ENCODE results near the gene PBX3.

GRCh38 chr9:125912667-125913066 is 165.5 kb downstream of the PBX3 start:
- TF ChIP-seq ARNT (IDR thresholded peaks at IDR 0.05) (no peak), SP1 (IDR thresholded peaks at IDR 0.05) (no peak), FOXM1 (IDR thresholded peaks at IDR 0.05; ENCODE audit: borderline replicate concordance) (no peak), PKNOX1 (IDR thresholded peaks at IDR 0.05) (no peak), SUZ12 (IDR thresholded peaks at IDR 0.05) (no peak), TARDBP (IDR thresholded peaks at IDR 0.05) (no peak)
